Tibial nerve (tissue), 4 donors: ENCODE results near the gene RIN2. TPM values are rescaled to one million over a fixed set of nuclear protein-coding genes. Genes with fewer than 3 reads are reported as not detected.

Source experiments
- DNase-seq, 2 donors: peaks; one replicate each; pipeline ENCODE4 v3.0.0-alpha.2; 2019; ENCODE audit warnings: low spot score in 2 of 2
- H3K27ac ChIP-seq, 4 donors: fragments of 200-600 bp; sonication (generic) in 3 of 4; one replicate each; pipeline ENCODE4 v1.5.1; 2017 to 2019; ENCODE audit warnings: mild to moderate bottlenecking in 1 of 4
- H3K27me3 ChIP-seq, 2 donors: fragments of 200-600 bp; sonication (generic) in 1 of 2; one replicate each; pipeline versions ENCODE4 v1.5.1 to v1.6.0; 2017 to 2019
- H3K36me3 ChIP-seq, 3 donors: fragments of 200-600 bp; sonication (generic); one replicate each; pipeline ENCODE4 v1.5.1; 2018 to 2019
- H3K4me1 ChIP-seq, 4 donors: fragments of 200-600 bp; sonication (generic) in 3 of 4; one replicate each; pipeline ENCODE4 v1.5.1; 2017 to 2019
- H3K4me3 ChIP-seq, 4 donors: fragments of 200-600 bp; sonication (generic) in 3 of 4; one replicate each; pipeline ENCODE4 v1.5.1; 2017 to 2019; ENCODE audit warnings: mild to moderate bottlenecking in 1 of 4, moderate library complexity in 1 of 4
- H3K9me3 ChIP-seq, 4 donors: fragments of 200-600 bp; sonication (generic) in 3 of 4; one replicate each; pipeline ENCODE4 v1.5.1; 2017 to 2019
- EP300 ChIP-seq, 2 donors: sonication (generic); formaldehyde crosslinking; IDR thresholded peaks; one replicate each; pipeline ENCODE4 v1.6.1; 2017; ENCODE audit warnings: antibody characterized with exemption in 2 of 2, mild to moderate bottlenecking in 1 of 2
- POLR2A ChIP-seq, 2 donors: fragments of 450-650 bp; IDR thresholded peaks; one replicate each; pipeline ENCODE4 v1.6.1; 2017; ENCODE audit warnings: antibody characterized with exemption in 2 of 2, mild to moderate bottlenecking in 2 of 2, moderate library complexity in 2 of 2
- WGBS, 2 donors: methylation state at CpG; one replicate each; pipeline ENCODE4 v1.1.5; 2018; 5-methylcytosine and 5-hydroxymethylcytosine counted together
- total RNA-seq, 4 donors: library from RNA; depleted of rRNA; stranded (reverse); fragments of >200 nt; gene quantifications; one replicate each; pipeline ENCODE4 v1.1.0, GENCODE V29; 2016
- TF ChIP-seq, protein P1 (sequence below), 5 experiments: fragments of 200-600 bp in 3 of 5; fragments of 450-650 bp in 2 of 5; sonication (generic) in 3 of 5; IDR thresholded peaks; one replicate each; pipeline ENCODE4 v1.5.1; 2016 to 2019; ENCODE audit warnings: antibody characterized with exemption in 5 of 5, mild to moderate bottlenecking in 3 of 5, moderate library complexity in 2 of 5

Gene RIN2
- total RNA-seq, 4 donors from 2014 or later = 65.1 to 91.5 (median 69.9) TPM

DNA sequence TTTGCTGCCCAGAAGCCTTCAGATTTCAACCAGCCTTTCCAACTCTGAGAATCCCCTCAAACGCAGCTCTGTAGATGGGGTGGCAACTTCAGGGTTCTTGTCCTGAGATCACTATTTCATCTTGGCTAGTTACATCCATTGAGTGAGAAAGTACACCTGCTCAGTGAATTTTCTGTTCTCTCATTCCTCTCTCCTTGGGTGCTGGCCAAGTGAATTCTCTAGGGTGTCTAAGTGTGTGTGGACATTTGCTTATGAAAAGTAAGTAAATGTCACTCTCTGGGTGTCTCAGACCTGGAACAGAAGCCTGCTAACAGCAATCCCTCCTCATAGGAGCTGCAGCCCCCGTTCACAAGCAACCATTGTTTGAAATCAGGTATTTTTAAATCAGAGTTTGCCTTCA, 3.8 kb downstream of the RIN2 start:
- H3K9me3 ChIP-seq = no peaks in the 10 kb centered on the region
- 60 to 65% methylated on average over 2 of the region's 2 CpGs for WGBS, 2 donors
- H3K27me3 ChIP-seq = no peaks in the 10 kb centered on the region
- no peak overlapping the region for H3K4me3 ChIP-seq
- peaks cover 0 to 9% (median 0%) of the 10 kb centered on the region in 3 donors for H3K36me3 ChIP-seq
- H3K4me1 ChIP-seq = peaks cover 0 to 36% (median 11%) of the 10 kb centered on the region in 4 donors
- no peak overlapping the region for H3K27ac ChIP-seq
- no peak for DNase-seq
- no peak for TF ChIP-seq POLR2A (IDR thresholded peaks at IDR 0.05)

- 68 to 70% methylated on average over 8 of the region's 8 CpGs for WGBS, 2 donors
- H3K9me3 ChIP-seq = no peaks in the 10 kb centered on the region
- peaks cover 0 to 12% (median 0%) of the 10 kb centered on the region in 3 donors for H3K36me3 ChIP-seq
- TF ChIP-seq POLR2A (IDR thresholded peaks at IDR 0.05) (no peak), EP300 (IDR thresholded peaks at IDR 0.05) (no peak)
- TF ChIP-seq, protein P1, sequence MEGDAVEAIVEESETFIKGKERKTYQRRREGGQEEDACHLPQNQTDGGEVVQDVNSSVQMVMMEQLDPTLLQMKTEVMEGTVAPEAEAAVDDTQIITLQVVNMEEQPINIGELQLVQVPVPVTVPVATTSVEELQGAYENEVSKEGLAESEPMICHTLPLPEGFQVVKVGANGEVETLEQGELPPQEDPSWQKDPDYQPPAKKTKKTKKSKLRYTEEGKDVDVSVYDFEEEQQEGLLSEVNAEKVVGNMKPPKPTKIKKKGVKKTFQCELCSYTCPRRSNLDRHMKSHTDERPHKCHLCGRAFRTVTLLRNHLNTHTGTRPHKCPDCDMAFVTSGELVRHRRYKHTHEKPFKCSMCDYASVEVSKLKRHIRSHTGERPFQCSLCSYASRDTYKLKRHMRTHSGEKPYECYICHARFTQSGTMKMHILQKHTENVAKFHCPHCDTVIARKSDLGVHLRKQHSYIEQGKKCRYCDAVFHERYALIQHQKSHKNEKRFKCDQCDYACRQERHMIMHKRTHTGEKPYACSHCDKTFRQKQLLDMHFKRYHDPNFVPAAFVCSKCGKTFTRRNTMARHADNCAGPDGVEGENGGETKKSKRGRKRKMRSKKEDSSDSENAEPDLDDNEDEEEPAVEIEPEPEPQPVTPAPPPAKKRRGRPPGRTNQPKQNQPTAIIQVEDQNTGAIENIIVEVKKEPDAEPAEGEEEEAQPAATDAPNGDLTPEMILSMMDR (IDR thresholded peaks at IDR 0.05) = no peak
- no peak for DNase-seq
- no peak overlapping the region for H3K4me3 ChIP-seq
- peaks cover 0 to 25% (median 6%) of the 10 kb centered on the region in 4 donors for H3K4me1 ChIP-seq
- no peak overlapping the region for H3K27ac ChIP-seq
- H3K27me3 ChIP-seq = no peaks in the 10 kb centered on the region
Measured at GRCh38 chr20:19764207-19764606, 6.1 kb downstream of the RIN2 start.

DNA sequence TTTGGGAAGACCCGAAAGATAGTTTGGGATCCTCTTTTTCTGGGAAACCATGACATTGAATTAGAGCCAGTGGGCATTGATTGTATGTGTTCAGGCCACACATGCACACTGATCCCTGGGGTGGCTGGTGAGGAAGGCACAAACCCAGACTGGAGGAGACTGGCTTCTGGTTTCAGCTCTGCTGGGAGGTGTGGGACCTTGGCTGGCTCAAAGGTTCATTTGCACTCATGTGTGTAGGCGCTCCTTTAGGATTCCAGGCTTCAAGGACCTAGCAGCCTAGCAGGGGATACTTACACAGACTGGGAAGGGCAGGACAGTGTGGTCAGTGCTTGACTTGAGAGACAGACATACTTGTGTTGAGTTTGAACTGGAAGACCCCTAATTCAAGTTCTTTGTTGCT, 7.2 kb downstream of the RIN2 start:
- no peaks in the 10 kb centered on the region for H3K9me3 ChIP-seq
- H3K27me3 ChIP-seq = no peaks in the 10 kb centered on the region
- H3K4me3 ChIP-seq = no peak overlapping the region
- peaks cover 0 to 15% (median 1%) of the 10 kb centered on the region in 4 donors for H3K4me1 ChIP-seq
- TF ChIP-seq, protein P1 (IDR thresholded peaks at IDR 0.05) = no peak
- no peak for TF ChIP-seq POLR2A (IDR thresholded peaks at IDR 0.05)
- no peak overlapping the region for H3K27ac ChIP-seq
- peaks cover 0 to 12% (median 0%) of the 10 kb centered on the region in 3 donors for H3K36me3 ChIP-seq
- 93 to 97% methylated on average over 2 of the region's 2 CpGs for WGBS, 2 donors
- DNase-seq = no peak

- no peaks in the 10 kb centered on the region for H3K27me3 ChIP-seq
- H3K4me1 ChIP-seq = peaks cover 0 to 13% (median 0%) of the 10 kb centered on the region in 4 donors
- no peak overlapping the region for H3K4me3 ChIP-seq
- H3K36me3 ChIP-seq = peaks cover 0 to 12% (median 0%) of the 10 kb centered on the region in 3 donors
- no peak for DNase-seq
- TF ChIP-seq POLR2A (IDR thresholded peaks at IDR 0.05) (no peak), EP300 (IDR thresholded peaks at IDR 0.05) (no peak)
- TF ChIP-seq, protein P1 (IDR thresholded peaks at IDR 0.05) = no peak
- no peak overlapping the region for H3K27ac ChIP-seq
- 92 to 95% methylated on average over 4 of the region's 4 CpGs for WGBS, 2 donors
- H3K9me3 ChIP-seq = no peaks in the 10 kb centered on the region
Measured at GRCh38 chr20:19765913-19766312, 7.9 kb downstream of the RIN2 start.

GRCh38 chr20:19767070-19767469, 9.0 kb downstream of the RIN2 start:
- H3K4me1 ChIP-seq = peaks cover 0 to 10% (median 0%) of the 10 kb centered on the region in 4 donors
- 66 to 88% methylated on average over 4 of the region's 4 CpGs for WGBS, 2 donors

More at GRCh38 chr20:19767070-19767469, 9.0 kb downstream of the RIN2 start:
- H3K36me3 ChIP-seq = peaks cover 0 to 12% (median 0%) of the 10 kb centered on the region in 3 donors
- TF ChIP-seq, protein P1 (IDR thresholded peaks at IDR 0.05) = no peak
- TF ChIP-seq POLR2A (IDR thresholded peaks at IDR 0.05) (no peak), EP300 (IDR thresholded peaks at IDR 0.05) (no peak)
- no peaks in the 10 kb centered on the region for H3K27me3 ChIP-seq
- DNase-seq = no peak
- no peak overlapping the region for H3K4me3 ChIP-seq
- H3K9me3 ChIP-seq = no peaks in the 10 kb centered on the region
- H3K27ac ChIP-seq = no peak overlapping the region
